ENCODE measurements around the gene FGF14. TPM values are rescaled to one million over a fixed set of nuclear protein-coding genes. Genes with fewer than 3 reads are reported as not detected.

The FGF14 gene
- total and polyA plus RNA-seq, 3 donors from 2014 or later, result 0.56 to 4.5 (median 1.7) TPM

DNA sequence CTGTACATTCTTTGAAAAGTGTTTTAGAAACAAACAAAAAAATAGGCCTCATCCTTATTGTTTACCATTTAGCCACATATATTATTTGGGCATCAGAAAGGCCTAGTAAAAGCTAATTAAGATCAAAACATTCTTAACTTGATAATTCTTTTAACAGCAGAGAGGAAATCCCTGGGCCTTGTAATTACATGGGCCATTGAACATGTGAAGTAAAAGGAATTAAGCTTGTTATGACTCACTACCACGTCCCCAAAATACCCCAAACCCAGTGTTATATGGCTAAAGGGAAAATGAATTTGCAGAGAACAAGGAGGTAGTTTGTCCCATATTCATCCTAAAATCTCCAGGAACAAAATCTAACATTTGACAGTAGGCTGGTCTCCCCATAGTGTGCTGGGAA is 509.6 kb downstream of the FGF14 start:
- Histone ChIP-seq H3K27me3 (no peaks in the 10 kb centered on the region), H3K9me3 (no peaks in the 10 kb centered on the region), H3K27ac (no peak overlapping the region), H3K4me3 (no peak overlapping the region), H3K4me1 (no peaks in the 10 kb centered on the region), H3K36me3 (ENCODE audit: low read depth, missing control alignments) (no peaks in the 10 kb centered on the region)
- TF ChIP-seq, protein P1, sequence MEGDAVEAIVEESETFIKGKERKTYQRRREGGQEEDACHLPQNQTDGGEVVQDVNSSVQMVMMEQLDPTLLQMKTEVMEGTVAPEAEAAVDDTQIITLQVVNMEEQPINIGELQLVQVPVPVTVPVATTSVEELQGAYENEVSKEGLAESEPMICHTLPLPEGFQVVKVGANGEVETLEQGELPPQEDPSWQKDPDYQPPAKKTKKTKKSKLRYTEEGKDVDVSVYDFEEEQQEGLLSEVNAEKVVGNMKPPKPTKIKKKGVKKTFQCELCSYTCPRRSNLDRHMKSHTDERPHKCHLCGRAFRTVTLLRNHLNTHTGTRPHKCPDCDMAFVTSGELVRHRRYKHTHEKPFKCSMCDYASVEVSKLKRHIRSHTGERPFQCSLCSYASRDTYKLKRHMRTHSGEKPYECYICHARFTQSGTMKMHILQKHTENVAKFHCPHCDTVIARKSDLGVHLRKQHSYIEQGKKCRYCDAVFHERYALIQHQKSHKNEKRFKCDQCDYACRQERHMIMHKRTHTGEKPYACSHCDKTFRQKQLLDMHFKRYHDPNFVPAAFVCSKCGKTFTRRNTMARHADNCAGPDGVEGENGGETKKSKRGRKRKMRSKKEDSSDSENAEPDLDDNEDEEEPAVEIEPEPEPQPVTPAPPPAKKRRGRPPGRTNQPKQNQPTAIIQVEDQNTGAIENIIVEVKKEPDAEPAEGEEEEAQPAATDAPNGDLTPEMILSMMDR (IDR thresholded peaks at IDR 0.05), result no peak
- no peak for TF ChIP-seq POLR2A (IDR thresholded peaks at IDR 0.05)
- no peak for DNase-seq
- 36 to 61% methylated on average over 1 of the region's 1 CpG for WGBS, 2 donors
- intact Hi-C loops (cut with DNase I; ENCODE audit: low total_unique reads), result no loop called here

GRCh38 chr13:101881593-101881992 is 520.3 kb downstream of the FGF14 start:
- no peak for DNase-seq
- no peak overlapping the region for H3K27ac ChIP-seq
- no peak overlapping the region for H3K4me3 ChIP-seq
- WGBS, 2 donors, result 87 to 88% methylated on average over 3 of the region's 3 CpGs
- TF ChIP-seq POLR2A (IDR thresholded peaks at IDR 0.05), result no peak
- TF ChIP-seq, protein P1 (IDR thresholded peaks at IDR 0.05), result no peak
- no peaks in the 10 kb centered on the region for H3K36me3 ChIP-seq (ENCODE audit: low read depth, missing control alignments)
- no peaks in the 10 kb centered on the region for H3K9me3 ChIP-seq
- H3K4me1 ChIP-seq, result no peaks in the 10 kb centered on the region
- intact Hi-C loops (cut with DNase I; ENCODE audit: low total_unique reads), result no loop called here
- H3K27me3 ChIP-seq, result no peaks in the 10 kb centered on the region

DNA sequence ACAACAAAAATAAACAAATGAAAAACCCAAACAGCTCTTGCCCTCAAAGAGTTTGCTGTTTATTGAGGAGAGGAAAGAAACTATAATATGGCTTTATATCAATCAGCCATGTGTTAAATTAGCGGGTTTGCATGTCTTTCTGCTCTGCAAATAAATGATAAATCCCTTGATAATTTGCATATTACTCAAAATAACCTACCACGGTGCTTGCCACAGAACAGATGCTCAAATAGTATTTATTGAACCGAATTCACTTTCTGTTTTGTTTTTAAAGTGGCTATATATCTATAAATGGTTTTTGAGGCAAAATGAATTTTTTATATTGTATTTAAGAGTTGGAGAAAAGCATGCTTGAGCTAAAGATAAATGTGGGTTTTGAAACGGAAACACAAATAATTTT is 521.3 kb downstream of the FGF14 start:
- Histone ChIP-seq H3K27me3 (no peaks in the 10 kb centered on the region), H3K36me3 (ENCODE audit: low read depth, missing control alignments) (no peaks in the 10 kb centered on the region), H3K27ac (no peak overlapping the region), H3K4me1 (no peaks in the 10 kb centered on the region), H3K4me3 (no peak overlapping the region), H3K9me3 (no peaks in the 10 kb centered on the region)
- WGBS, 2 donors, result 88 to 91% methylated on average over 4 of the region's 4 CpGs
- intact Hi-C loops (cut with DNase I; ENCODE audit: low total_unique reads), result no loop called here
- no peak for TF ChIP-seq POLR2A (IDR thresholded peaks at IDR 0.05)
- TF ChIP-seq, protein P1 (IDR thresholded peaks at IDR 0.05), result no peak
- no peak for DNase-seq

GRCh38 chr13:101876951-101877350 is 524.9 kb downstream of the FGF14 start:
- no peaks in the 10 kb centered on the region for H3K9me3 ChIP-seq
- no peaks in the 10 kb centered on the region for H3K36me3 ChIP-seq (ENCODE audit: low read depth, missing control alignments)
- TF ChIP-seq POLR2A (IDR thresholded peaks at IDR 0.05), result no peak
- TF ChIP-seq, protein P1 (IDR thresholded peaks at IDR 0.05), result no peak
- intact Hi-C loops (cut with DNase I; ENCODE audit: low total_unique reads), result no loop called here
- H3K4me1 ChIP-seq, result no peaks in the 10 kb centered on the region
- 81 to 88% methylated on average over 6 of the region's 6 CpGs for WGBS, 2 donors
- no peak overlapping the region for H3K4me3 ChIP-seq
- DNase-seq, result no peak
- H3K27ac ChIP-seq, result no peak overlapping the region
- H3K27me3 ChIP-seq, result no peaks in the 10 kb centered on the region

DNA sequence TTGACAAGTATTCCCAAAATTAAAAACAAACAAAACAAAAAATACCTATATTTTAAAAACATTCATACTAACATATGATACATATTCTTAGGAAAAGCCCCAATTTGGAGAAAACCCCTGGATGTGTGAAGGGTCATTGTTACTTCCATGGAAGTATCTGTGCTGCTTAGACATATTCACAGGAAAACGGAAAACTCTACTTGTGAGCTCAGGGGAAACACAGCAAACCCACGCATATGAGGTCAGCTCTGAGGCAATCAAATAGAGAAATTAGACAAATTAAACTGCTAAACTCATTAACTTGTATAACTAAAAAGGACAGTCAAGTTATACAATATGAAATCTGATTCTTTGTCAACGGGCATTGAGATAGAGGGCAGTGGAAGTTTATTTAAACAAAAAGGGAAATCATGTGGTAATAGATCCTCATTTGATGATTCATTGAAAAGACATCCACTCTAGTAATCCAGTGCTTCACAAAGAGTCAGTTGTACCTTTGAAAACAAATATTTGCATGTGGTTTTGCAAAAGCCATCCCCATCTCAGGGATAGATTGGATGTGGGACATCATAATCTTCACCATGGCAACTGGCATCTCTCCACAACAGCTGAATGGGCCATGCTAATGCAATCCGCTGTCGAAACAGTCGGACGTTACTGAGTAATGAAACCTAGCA is 526.0 kb downstream of the FGF14 start:
- no peaks in the 10 kb centered on the region for H3K4me1 ChIP-seq
- intact Hi-C loops (cut with DNase I; ENCODE audit: low total_unique reads), result no loop called here
- H3K27me3 ChIP-seq, result no peaks in the 10 kb centered on the region
- H3K9me3 ChIP-seq, result no peaks in the 10 kb centered on the region
- no peak for DNase-seq
- H3K27ac ChIP-seq, result no peak overlapping the region
- TF ChIP-seq, protein P1 (IDR thresholded peaks at IDR 0.05), result no peak
- no peak for TF ChIP-seq POLR2A (IDR thresholded peaks at IDR 0.05)
- 81 to 83% methylated on average over 7 of the region's 7 CpGs for WGBS, 2 donors
- no peaks in the 10 kb centered on the region for H3K36me3 ChIP-seq (ENCODE audit: low read depth, missing control alignments)
- H3K4me3 ChIP-seq, result no peak overlapping the region
